ENCODE data around the gene RPS18. TPM values are rescaled to one million over a fixed set of nuclear protein-coding genes. Genes with fewer than 3 reads are reported as not detected.
A peak's percentile ranks its signal among the peaks of the same experiment; 100 is the strongest.
"Not testable (repeated sequence)": the region's sequence is repeated elsewhere in the genome, so short reads cannot be mapped to it uniquely, and the experiment has no call there.

The RPS18 gene
- polyA plus RNA-seq, 1 donor = 4,951 TPM

DNA sequence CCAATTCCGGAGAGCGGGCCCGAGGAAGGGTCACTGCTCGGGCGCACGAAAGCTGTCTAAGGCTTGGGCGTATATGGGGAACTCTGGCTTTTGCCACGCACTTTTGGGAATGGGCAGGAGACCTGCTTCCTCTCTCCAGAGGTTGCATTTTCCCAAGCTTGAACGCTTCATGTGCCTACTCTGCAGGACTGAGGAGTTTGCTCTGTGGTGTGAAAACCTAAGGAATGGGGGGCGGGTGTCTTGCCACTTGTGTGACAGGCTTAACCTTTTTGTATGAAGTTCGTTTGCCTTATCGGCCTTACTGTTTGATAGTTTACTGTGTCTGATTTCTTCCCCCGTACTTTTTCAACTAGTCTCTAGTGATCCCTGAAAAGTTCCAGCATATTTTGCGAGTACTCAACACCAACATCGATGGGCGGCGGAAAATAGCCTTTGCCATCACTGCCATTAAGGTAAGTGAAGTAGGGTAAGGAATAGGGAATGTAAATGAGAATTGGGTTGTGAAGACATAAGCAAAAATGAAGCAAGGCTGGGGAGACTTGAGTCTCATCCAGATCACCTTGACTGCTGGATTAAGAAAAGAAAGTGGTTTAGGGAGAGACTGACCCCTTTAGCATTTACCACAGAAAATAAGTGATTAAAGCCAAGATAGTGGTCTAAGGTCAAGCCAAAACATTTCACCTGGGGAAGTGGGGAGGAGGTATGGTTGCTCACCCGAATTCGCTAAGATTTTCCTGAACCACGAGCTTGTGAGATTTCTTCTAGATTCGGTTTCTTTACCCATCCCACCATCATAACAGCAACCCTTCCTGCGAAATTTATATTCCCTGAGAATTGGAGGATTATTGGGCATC lies 627 bp downstream of the RPS18 start:
- DNase-seq (ENCODE audit: low read depth) = no peak

DNA sequence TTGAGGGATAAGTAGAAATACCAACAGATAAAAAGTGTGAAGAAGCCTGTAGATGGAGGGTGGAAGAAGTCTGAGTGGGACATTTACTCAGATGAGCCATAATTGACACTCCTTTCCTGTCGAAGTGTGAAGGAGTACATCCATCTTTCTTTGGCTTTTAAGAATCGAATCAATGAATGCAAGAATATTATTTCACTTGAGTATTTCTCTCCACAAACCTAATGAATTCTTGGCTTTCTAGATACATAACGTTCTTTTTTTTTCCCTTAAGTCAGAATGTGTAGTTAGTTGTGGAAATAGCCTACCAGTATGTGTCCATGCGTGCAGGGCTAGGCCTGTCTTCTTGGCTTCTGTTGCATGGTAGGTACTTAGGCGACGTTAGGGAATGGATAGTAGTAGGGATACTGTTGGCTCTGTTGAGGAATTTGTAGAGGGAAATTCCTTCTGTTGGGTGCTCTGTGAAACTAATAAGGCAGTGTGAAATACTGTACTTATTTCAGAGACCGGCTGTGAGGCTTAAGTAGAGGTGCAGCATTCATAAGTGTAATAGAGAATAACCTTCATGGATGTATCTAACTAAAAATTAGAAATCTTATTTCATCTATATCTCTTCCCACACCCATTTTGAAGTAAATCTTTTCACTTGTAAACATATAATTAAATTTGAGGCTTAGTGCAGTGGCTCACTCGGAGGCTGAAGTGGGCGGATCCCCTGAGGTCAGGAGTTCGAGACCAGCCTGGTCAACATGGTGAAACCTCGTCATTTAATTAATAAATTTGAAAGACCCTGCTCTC lies 1.5 kb downstream of the RPS18 start:
- no peak for DNase-seq (ENCODE audit: low read depth)

DNA sequence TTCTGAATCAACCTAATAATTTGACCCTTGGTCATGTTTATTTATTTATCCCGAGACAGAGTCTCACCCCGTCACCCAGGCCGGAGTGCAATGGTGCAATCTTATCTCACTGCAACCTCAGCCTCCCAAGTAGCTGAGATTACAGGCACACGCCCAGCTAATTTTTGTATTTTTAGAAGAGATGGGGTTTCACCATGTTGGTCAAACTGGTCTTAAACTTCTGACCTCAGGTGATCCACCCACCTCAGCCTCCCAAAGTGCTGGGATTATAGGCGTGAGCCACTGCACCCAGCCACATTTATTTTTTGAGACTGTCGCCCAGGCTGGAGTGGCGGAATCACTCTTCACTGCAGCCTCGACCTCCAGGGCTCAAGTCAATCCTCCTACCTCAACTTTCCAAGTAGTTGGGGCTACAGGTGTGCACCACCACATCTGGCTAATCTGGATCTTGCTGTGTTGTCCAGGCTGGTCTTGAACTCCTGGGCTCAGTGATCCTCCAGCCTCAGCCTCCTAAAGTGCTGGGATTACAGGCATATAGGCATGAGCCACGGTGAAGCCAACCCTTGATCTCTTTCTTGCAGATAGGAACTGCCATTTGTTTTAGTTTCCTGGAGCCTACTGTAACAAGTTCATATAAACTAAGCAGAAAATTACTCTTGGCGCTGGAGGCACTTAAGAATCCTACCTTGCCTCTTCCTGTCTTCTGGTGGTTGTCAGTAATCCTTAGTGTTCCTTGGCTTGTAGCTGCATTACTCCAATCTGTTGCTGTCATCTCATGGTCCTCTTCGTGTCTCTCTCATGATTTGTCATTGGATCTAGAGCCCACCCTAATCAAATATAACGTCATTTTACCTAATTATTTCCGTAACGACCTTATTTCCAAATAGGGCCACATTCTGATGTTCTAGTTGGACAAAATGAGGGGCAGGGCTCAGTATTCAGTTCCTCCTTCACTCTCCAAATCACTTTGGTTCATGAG lies 2.3 kb downstream of the RPS18 start:
- DNase-seq (ENCODE audit: low read depth) = no peak

DNA sequence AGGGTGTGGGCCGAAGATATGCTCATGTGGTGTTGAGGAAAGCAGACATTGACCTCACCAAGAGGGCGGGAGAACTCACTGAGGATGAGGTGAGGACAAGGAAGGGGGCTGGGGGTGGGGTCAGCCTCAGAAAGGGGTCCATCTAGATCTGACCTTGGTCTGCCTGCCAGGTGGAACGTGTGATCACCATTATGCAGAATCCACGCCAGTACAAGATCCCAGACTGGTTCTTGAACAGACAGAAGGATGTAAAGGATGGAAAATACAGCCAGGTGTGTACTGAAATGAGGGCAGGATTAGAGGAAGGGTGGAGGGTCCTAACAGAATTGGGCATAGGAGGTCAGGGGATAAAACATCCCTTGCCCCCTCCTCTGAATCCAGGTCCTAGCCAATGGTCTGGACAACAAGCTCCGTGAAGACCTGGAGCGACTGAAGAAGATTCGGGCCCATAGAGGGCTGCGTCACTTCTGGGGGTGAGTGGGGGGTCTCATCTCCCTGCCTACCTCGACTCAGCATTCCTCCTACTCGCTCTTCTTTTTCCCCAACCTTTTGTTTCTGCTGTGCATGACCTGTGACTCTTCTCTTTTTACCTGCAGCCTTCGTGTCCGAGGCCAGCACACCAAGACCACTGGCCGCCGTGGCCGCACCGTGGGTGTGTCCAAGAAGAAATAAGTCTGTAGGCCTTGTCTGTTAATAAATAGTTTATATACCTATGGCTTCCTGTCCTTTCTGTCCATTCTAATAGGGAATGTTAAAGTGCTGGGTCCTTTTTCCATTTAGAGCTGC lies 4.1 kb downstream of the RPS18 start:
- not testable (repeated sequence) for DNase-seq (ENCODE audit: low read depth)

DNA sequence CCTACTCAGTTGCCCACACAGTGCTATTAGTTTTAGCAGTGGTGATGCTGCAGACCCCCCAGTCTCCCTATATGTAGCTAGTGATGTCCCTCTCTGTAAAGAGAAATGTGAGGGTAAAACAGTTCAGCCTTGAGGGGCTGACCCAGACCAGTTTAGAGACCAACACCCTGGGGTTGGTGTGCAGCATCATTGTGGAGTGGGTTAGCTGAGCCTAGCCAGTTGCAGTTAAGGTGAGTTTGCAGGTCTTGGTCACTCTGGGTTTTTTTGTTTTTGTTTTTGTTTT lies 4.6 kb downstream of the RPS18 start:
- DNase-seq (ENCODE audit: low read depth) = no peak

DNA sequence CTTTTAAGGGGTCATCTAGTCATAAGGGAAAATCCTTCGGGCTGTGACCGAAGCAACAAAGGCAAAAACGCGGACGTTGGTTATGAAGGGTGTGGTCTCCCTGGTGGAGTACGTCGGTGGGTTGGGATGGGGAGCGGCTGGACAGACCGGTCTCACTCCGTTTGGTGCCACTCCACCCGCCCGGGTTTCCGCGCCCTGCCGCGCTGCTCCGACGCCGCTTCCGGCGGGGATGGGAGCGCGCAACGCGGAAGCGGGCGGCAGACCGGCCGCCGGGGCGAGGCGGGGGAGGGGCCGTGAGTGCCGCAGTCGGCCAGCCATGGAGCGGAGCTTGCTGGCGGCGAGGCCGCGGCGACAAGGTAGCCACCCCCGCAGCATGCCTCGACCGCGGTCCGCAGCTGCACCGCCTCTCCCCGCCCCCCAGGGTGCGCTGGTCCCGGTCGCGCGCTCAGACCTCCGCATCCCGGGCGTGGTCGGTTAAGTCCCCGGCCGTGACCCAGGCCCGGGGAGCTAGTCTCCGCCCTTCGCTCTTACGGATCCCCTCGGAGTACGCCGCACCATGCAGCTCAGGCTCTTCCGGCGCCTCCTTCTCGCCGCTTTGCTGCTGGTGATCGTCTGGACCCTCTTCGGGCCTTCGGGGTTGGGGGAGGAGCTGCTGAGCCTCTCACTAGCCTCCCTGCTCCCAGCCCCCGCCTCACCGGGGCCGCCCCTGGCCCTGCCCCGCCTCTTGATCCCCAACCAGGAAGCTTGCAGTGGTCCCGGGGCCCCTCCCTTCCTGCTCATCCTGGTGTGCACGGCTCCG lies 5.2 kb downstream of the RPS18 start, which contains the start of gene B3GALT4:
Gene B3GALT4 (plus strand): TSS at position 260 of the 799 bp plus-strand sequence. CDS start 297 bp downstream, at position 557.
- no peak for DNase-seq (ENCODE audit: low read depth)

DNA sequence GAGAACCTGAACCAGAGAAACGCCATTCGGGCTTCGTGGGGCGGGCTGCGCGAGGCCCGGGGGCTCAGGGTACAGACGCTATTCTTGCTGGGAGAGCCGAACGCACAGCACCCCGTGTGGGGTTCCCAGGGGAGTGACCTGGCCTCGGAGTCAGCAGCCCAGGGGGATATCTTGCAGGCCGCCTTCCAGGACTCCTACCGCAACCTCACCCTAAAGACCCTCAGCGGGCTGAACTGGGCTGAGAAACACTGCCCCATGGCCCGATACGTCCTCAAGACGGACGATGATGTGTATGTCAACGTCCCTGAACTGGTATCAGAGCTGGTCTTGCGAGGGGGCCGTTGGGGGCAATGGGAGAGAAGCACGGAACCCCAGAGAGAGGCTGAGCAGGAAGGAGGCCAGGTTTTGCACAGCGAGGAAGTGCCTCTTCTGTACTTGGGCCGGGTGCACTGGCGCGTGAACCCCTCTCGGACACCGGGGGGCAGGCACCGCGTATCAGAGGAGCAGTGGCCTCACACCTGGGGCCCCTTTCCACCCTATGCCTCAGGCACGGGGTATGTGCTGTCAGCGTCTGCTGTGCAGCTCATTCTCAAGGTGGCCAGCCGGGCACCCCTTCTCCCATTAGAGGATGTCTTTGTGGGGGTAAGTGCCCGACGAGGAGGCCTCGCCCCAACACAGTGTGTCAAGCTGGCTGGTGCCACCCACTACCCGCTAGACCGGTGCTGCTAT lies 6.0 kb downstream of the RPS18 start:
- DNase-seq (ENCODE audit: low read depth) = no peak

DNA sequence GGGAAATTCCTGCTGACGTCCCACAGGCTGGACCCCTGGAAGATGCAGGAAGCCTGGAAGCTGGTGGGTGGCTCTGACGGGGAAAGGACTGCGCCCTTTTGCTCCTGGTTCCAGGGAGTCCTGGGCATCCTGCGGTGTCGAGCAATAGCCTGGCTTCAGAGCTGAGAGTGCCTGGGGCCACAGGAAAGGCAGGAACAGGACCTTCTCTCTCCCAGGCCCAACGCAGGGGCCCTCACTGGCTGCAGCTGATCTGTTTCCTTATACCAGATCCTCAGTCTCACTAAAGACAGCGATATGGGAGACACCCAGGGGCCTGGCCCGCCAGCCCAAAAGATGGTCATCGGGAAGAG lies 6.5 kb downstream of the RPS18 start:
- no peak for DNase-seq (ENCODE audit: low read depth)

DNA sequence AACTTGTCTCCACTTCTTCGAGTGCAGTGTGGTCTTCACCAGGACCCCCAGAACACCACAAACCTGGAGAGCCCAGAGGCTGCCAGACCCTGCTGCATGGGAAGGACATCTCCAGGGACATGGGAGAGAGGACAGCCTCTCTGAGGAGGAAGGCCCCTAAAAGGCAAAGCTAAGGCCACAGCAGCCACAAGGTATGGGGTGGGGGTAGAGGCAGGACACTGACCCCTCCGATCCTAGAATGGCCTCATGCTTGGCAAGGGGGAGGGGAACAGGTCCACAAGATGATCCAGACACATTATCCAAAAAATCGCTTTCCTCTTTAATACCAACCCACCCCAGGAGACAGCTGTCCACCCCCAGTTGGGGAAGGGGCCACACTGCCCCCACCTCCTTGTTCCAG lies 6.9 kb downstream of the RPS18 start:
- DNase-seq (ENCODE audit: low read depth) = no peak

DNA sequence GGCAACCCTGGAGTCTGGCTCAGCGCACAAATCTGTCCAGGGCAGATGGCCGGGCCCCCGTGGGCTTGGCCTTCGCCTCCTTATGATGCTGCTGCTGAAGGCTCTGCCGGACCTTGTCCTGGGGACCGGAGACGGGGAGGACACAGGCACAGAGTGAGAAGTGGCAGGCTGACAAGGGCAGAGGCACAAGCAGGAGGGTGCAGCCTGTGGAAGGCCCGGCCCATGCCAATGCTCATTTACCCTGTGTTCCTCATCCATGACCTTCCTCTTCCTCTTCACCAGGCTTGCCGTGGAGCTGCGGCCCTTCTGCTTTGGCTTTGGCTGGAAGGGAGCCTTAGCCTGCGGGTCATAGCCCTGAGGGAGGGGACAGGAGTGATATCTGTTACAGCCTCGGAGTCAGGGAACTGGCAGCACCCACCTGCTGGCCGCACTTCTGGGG lies 7.4 kb downstream of the RPS18 start:
- DNase-seq (ENCODE audit: low read depth) = no peak

DNA sequence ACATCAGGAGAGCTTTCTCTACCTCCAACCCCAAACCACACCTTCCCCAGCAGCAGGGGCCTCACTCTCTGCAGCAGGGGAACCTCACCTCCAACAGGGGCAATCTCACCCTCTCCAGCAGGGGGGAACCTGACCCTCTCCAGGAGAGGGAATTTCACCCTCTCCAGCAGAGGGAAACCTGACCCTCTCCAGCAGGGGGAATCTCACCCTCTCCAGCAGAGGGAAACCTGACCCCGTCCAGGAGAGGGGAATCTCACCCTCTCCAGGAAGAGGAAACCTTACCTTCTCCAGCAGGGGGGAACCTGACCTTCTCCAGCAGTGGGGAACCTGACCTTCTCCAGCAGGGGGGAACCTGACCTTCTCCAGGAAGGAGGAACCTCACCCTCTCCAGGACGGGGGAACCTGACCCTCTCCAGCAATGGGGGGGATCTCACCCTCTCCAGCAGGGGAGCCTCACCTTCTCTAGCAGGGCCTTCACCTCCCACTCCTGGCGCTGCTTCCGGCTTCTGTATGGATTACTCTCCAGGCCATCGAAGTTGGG lies 8.2 kb downstream of the RPS18 start:
- no peak for DNase-seq (ENCODE audit: low read depth)

DNA sequence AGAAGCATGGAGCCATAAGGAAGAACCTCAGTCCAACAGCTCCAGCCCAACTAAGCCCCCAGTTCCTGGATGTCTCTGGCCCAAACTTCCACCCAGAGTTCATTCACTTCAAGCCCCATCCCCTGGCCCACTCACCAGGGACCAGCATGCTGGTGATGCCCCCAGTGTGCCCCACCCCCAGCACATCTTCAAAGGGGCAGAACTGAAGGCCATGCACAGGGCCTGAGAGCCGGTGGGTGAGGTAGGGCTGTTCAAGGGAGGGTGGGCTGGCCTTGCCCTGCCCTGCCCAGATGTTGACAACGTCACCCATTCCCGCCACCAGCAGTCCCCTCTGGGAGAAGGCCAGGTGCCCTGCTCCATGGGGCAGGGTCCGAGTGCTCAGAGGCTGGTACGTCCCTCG lies 8.7 kb downstream of the RPS18 start:
- DNase-seq (ENCODE audit: low read depth) = no peak

DNA sequence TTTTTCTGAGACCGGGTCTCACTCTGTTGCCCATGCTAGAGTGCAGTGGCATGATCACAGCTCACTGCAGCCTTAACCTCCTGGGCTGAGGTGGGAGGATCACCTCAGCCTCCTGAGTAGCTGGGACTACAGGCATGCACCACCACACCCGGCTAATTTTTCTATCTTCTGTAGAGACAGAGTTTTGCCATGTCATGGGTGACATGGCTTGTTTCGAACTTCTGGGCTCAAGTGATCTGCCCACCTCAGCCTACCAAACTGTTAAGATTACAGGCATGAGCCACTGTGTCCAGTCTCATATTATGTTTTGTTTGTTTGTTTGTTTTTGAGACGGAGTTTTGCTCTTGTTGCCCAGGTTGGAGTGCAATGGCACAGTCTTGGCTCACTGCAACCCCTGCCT lies 13.3 kb downstream of the RPS18 start:
- not testable (repeated sequence) for DNase-seq (ENCODE audit: low read depth)

DNA sequence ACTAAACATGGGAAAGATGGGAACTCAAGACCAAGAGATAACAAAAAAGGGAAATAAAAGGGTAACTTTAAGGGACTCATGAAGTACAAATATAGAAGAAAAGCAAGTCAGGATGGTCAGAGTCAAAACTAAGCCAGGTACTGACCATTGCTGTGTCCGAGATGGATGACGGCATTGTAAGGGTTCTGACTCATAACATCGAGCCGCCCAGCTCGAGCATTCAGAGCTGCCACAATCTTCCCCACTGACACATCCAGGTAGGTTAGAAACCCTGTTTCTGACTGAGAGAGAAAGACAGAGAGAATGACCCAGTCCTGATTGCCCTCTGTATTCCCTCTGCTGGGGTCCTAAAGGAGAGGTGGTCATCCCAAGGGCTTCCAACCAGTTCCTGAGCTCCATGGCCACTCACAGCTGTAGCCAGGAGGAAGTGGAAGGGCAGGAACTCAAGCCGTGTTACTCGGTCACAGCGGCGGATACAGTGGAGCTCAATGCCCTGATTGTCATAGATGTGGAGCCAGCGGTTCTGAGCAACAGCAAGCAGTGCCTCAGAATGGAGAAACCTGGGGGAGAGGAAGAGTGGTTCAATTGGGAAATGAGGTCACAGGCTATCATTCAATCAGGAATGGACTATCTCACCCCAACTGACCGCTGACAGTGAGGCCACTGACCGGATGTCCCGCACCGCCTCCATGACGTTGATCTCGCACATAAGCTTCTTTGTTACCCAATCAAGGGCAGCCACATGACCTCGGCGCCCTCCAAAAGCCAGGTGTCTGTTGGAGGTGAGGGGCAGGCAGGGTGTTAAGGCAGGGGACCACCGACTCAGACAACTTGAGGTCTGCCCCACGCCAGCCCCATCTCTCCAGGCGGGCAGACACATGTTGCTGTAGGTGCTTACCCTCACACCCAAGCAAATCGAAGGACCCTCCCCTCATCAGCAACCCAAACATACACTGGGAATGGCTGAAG lies 15.4 kb downstream of the RPS18 start:
- no peak for DNase-seq (ENCODE audit: low read depth)

DNA sequence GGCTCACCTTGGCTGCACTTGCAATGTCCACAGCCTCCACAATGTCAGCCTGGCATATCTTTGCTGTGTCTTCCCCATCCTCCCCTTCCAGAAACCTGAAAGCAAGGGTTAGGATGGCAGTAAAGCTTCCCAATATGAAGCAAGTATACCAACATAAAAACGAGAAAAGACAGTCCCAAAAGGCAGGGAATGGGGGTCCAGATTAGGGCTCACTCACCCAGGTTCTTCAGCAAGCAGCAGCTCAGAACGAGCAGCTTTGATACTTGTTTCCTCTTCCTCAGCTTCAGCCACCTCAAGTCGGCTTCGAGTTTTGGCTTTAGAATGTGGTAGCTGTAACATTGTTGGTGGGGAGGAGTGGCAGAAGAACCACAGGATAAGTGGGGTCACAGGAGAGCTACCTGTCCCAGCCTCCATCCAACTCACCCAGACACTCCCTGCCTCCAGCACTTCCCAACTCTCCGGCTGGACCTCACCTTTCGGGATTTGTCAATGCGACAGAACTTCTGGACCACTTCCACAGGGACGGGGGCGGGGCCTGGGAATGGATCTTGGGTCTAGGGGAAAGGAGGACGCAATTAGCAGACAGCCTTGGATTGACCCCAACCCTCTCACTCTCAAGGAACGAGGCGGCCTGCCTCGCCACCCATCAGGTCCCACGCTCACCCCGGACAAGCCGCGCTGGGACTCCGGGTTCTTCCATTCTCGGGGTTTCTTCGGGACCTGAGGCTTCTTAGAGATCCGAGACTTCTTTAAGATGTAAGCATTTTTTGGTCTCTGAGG lies 16.5 kb downstream of the RPS18 start:
- no peak for DNase-seq (ENCODE audit: low read depth)

DNA sequence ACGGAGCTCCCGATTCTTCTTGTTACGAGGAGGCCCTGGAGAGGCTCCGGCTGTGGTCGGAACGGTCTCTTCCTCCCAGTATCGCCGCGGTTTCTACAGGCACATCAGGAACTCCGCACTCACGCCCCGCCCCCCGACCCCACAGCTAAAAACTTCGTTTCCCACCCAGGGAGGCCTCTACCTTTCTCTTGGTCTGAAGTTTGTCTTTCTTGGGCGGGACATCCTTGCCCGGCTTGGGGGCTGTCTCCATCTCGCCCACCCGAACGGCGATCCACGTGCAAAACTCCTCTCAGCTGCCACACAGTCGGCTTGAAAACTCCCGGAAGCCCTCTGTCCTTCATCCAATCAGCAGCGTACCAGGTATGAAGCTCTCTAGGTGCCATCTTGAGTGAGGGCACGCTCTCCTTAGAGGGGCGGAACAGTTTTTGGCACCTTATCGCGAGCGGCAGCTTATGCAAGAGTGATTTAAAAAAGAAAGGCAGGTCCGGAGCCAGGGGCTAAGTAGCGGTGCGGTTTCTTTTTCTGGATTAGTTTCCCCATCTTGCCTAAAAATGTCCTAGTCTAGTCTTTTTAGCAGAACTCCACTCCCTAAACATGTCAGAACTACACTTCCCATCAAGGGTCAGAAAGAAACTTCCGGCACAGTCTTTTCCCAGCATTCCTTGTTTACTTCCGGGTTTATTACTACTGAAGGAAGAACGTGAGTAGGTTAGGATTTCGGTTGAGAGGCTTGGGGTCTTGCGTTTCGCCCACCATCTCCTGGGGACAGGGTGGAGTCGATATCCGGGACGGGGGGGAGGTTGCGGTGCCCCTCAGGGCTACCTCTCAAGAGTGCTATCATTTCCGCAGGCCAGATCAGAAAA lies 17.3 kb downstream of the RPS18 start, which contains the start of the genes PFDN6 and WDR46:
Gene PFDN6 (plus strand): TSS at position 681 of the 863 bp plus-strand sequence. CDS start 256 bp downstream, outside the sequence.
Gene WDR46 (minus strand): TSS at position 319 of the 863 bp plus-strand sequence. CDS start 69 bp downstream, at position 250.
- DNase-seq (ENCODE audit: low read depth) = peak; percentile 95
